AG04449 (cell line): ENCODE data around the gene ARHGAP18.

Experiments used
- CTCF ChIA-PET: fragments of 350-600 bp; formaldehyde crosslinking; extraction: SDS; loops from one replicate; lab custom pipeline; 2021; ENCODE audit warnings: antibody characterized with exemption; lab: Yijun Ruan, JAX
- POLR2A ChIA-PET: fragments of 400-600, 350-600 bp; formaldehyde crosslinking; extraction: SDS; loops from one replicate; lab custom pipeline; 2020; ENCODE audit warnings: antibody characterized with exemption, inconsistent platforms; lab: Yijun Ruan, JAX
- DNase-seq: peaks from one replicate; pipeline ENCODE4 v3.0.0-alpha.2; 2010; ENCODE audit warnings: low read depth, low spot score
- H3K4me3 ChIP-seq: 2 replicates; pipeline ENCODE4 v1.5.1; 2011; ENCODE audit warnings: low read depth, mild to moderate bottlenecking, control low read depth, low read length
- TF ChIP-seq, protein P1 (sequence below): IDR thresholded peaks from one replicate; pipeline ENCODE4 v1.5.1; 2011; ENCODE audit warnings: mild to moderate bottlenecking, moderate library complexity, low read length, control low read depth, inconsistent platforms; ENCODE audit not compliant: insufficient read depth; ENCODE audit errors: missing control alignments

Gene ARHGAP18

GRCh38 chr6:129675669-129676472 is 34.1 kb downstream of the ARHGAP18 start:
- no peak overlapping the region for H3K4me3 ChIP-seq
- TF ChIP-seq, protein P1, sequence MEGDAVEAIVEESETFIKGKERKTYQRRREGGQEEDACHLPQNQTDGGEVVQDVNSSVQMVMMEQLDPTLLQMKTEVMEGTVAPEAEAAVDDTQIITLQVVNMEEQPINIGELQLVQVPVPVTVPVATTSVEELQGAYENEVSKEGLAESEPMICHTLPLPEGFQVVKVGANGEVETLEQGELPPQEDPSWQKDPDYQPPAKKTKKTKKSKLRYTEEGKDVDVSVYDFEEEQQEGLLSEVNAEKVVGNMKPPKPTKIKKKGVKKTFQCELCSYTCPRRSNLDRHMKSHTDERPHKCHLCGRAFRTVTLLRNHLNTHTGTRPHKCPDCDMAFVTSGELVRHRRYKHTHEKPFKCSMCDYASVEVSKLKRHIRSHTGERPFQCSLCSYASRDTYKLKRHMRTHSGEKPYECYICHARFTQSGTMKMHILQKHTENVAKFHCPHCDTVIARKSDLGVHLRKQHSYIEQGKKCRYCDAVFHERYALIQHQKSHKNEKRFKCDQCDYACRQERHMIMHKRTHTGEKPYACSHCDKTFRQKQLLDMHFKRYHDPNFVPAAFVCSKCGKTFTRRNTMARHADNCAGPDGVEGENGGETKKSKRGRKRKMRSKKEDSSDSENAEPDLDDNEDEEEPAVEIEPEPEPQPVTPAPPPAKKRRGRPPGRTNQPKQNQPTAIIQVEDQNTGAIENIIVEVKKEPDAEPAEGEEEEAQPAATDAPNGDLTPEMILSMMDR = no peak
- POLR2A ChIA-PET = interaction anchor here (1.5 kb wide), 1 partner anchor 34 kb away, joined by 3 read pairs; the partner anchor contains the start of gene ARHGAP18
- CTCF ChIA-PET = interaction anchor here (1.0 to 1.2 kb wide), 3 partner anchors 9 to 78 kb away, joined by 3 to 5 read pairs (median 3); no protein-coding TSS in a partner anchor
- DNase-seq = no peak

DNA sequence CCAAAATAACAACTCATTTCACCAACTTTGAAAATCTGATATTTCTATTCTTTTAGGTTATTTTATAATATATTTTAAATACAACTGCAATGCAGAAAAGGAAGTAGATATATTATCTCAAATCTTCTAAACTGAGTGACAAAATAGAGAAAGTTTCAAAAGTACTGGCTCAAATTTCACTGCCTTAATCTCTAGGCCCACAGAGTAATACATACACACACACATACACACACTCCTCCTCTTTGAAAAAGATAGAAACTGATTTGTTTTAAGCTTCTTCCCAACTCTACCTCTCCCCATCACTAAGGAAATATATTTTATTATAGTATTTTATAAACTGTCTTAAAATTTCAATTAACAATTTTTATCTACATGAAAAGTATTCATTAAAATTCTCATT is 36.2 kb downstream of the ARHGAP18 start:
- TF ChIP-seq, protein P1 = no peak
- no peak overlapping the region for H3K4me3 ChIP-seq
- DNase-seq = no peak
- CTCF ChIA-PET = interaction anchor here (1.0 to 1.9 kb wide), 3 partner anchors 8 to 348 kb away, joined by 3 to 6 read pairs (median 3); no protein-coding TSS in a partner anchor
- POLR2A ChIA-PET = interaction anchor here (1.1 kb wide), 1 partner anchor 28 kb away, joined by 4 read pairs; no protein-coding TSS in a partner anchor

DNA sequence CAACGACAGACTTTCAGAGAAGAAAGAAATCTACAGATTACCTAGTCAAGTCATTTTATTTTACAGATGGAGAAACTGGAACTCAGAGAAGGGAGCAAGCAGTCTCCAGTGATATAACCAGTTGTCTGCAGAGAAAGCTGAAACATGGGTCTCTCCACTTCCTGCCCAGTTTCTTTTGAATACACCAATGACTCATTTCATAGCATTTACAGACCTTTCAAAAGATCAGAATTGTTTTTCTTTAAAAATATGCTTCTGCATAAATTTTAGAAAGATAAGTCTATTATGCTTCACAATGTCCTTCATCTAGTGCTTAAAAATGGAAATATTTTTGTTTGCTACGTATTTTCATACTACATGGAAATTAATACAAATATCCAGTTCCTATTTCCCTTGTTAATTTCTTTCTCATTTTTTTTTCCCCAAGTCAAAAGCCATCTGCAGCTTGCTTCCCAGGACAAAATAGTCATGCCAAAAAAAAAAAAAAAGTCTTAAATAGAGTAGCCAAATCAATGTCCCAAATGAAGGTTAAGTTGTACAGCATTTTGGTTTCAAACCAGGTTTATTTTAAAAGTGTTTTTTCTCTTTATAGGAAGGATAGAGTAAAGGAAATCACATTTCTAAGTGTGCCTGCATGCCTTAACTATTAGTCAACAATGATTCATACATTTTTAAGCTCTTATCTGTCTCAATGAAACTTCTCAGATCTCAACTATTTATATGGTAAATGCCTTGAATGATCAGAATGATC is 36.9 kb downstream of the ARHGAP18 start:
- DNase-seq = no peak
- TF ChIP-seq, protein P1 = no peak
- POLR2A ChIA-PET = interaction anchor here (0.9 to 1.1 kb wide), 2 partner anchors 11 to 28 kb away, joined by 3 to 4 read pairs; no protein-coding TSS in a partner anchor
- CTCF ChIA-PET = interaction anchor here (1.0 to 1.9 kb wide), 3 partner anchors 9 to 348 kb away, joined by 3 to 6 read pairs (median 3); no protein-coding TSS in a partner anchor
- no peak overlapping the region for H3K4me3 ChIP-seq

DNA sequence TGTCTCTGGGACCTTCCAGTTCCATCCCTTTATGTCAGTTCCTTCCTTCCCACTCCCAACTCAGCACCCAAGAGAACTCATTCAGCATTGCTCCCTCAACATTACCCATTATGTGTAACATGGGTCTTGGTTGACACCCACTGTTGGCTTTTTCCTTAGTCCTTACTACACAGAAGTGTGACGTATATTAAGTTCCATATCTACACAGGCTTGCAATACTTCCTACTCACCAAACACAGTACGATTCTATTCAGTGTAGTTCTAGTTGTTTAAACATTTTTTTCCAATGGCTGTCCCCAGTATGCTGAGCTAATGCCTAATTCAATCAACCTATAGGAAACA is 37.7 kb downstream of the ARHGAP18 start:
- TF ChIP-seq, protein P1 = no peak
- no peak for DNase-seq
- ChIA-PET POLR2A (interaction anchor here (0.9 kb wide), 1 partner anchor 12 kb away, joined by 3 read pairs; no protein-coding TSS in a partner anchor), CTCF (interaction anchor here (1.5 to 1.9 kb wide), 2 partner anchors 74 to 349 kb away, joined by 3 to 6 read pairs; no protein-coding TSS in a partner anchor)
- no peak overlapping the region for H3K4me3 ChIP-seq

- ChIA-PET POLR2A (interaction anchor here (0.9 kb wide), 1 partner anchor 12 kb away, joined by 3 read pairs; no protein-coding TSS in a partner anchor), CTCF (interaction anchor here (1.1 to 2.8 kb wide), 5 partner anchors 10 to 104 kb away, joined by 3 to 22 read pairs (median 6); no protein-coding TSS in a partner anchor)
- H3K4me3 ChIP-seq = no peak overlapping the region
- DNase-seq = no peak
- TF ChIP-seq, protein P1 = no peak
Measured at GRCh38 chr6:129671442-129672340, 38.3 kb downstream of the ARHGAP18 start.
